ENCODE data around the gene RETSAT.
A peak's percentile ranks its signal among the peaks of the same experiment; 100 is the strongest.

Gene RETSAT

GRCh38 chr2:85354286-85355072 lies at the start of gene RETSAT, which contains the start of gene ELMOD3:
RETSAT (minus strand) TSS chr2:85354528; CDS start chr2:85354507, 21 bp downstream.
ELMOD3 (plus strand) TSS chr2:85354769; CDS start chr2:85357199, 2,430 bp downstream.
- no peak for TF ChIP-seq CTCF (IDR thresholded peaks at IDR 0.05; ENCODE audit: insufficient read depth, low read depth, low read length, missing control alignments)
- DNase-seq (ENCODE audit: low read depth), result peak; percentile 100
- peak within 1 kb of the TSS; percentile 97 for H3K4me3 ChIP-seq (ENCODE audit: low read length)

- DNase-seq (ENCODE audit: low read depth), result no peak
- TF ChIP-seq CTCF (IDR thresholded peaks at IDR 0.05; ENCODE audit: insufficient read depth, low read depth, low read length, missing control alignments), result no peak
- no peak overlapping the region for H3K4me3 ChIP-seq (ENCODE audit: low read length)
Measured at GRCh38 chr2:85401844-85402243, 47.5 kb upstream of the RETSAT start.

- TF ChIP-seq CTCF (IDR thresholded peaks at IDR 0.05; ENCODE audit: insufficient read depth, low read depth, low read length, missing control alignments), result no peak
- DNase-seq (ENCODE audit: low read depth), result no peak
- no peak overlapping the region for H3K4me3 ChIP-seq (ENCODE audit: low read length)
Measured at GRCh38 chr2:85401464-85401805, 47.1 kb upstream of the RETSAT start.

GRCh38 chr2:85400541-85401463 lies 46.5 kb upstream of the RETSAT start:
- TF ChIP-seq CTCF (IDR thresholded peaks at IDR 0.05; ENCODE audit: insufficient read depth, low read depth, low read length, missing control alignments), result no peak
- no peak for DNase-seq (ENCODE audit: low read depth)
- H3K4me3 ChIP-seq (ENCODE audit: low read length), result no peak overlapping the region

- no peak overlapping the region for H3K4me3 ChIP-seq (ENCODE audit: low read length)
- no peak for DNase-seq (ENCODE audit: low read depth)
- TF ChIP-seq CTCF (IDR thresholded peaks at IDR 0.05; ENCODE audit: insufficient read depth, low read depth, low read length, missing control alignments), result no peak
Measured at GRCh38 chr2:85400023-85400422, 45.7 kb upstream of the RETSAT start.

- no peak for TF ChIP-seq CTCF (IDR thresholded peaks at IDR 0.05; ENCODE audit: insufficient read depth, low read depth, low read length, missing control alignments)
- H3K4me3 ChIP-seq (ENCODE audit: low read length), result no peak overlapping the region
- no peak for DNase-seq (ENCODE audit: low read depth)
Measured at GRCh38 chr2:85399183-85399455, 44.8 kb upstream of the RETSAT start.
